Measurements from ENCODE around the gene RGS16.

RGS16 gene

GRCh38 chr1:182629080-182629479 is 24.9 kb upstream of the RGS16 start:
- no peak for DNase-seq

GRCh38 chr1:182628657-182629056 is 24.5 kb upstream of the RGS16 start:
- DNase-seq, result no peak

GRCh38 chr1:182627622-182628021 is 23.4 kb upstream of the RGS16 start:
- no peak for DNase-seq

DNA sequence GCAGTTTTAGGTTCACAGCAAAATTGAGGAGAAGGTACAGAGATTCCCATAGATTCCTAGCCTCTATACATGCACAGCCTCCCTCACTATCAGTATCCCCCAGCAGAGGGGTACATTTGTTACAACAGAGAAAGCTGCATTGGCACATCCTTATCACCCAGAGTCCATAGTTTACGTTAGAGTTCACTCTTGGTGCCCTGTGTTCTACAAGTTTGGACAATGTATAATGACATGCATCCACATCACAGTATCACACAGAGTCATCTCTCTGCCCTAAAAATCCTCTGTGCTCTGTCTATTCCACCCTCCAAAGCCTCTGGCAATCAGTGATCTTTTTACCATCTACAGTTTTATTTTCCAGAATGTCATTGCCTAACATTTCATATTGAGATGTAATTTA is 22.3 kb upstream of the RGS16 start:
- no peak for DNase-seq

DNA sequence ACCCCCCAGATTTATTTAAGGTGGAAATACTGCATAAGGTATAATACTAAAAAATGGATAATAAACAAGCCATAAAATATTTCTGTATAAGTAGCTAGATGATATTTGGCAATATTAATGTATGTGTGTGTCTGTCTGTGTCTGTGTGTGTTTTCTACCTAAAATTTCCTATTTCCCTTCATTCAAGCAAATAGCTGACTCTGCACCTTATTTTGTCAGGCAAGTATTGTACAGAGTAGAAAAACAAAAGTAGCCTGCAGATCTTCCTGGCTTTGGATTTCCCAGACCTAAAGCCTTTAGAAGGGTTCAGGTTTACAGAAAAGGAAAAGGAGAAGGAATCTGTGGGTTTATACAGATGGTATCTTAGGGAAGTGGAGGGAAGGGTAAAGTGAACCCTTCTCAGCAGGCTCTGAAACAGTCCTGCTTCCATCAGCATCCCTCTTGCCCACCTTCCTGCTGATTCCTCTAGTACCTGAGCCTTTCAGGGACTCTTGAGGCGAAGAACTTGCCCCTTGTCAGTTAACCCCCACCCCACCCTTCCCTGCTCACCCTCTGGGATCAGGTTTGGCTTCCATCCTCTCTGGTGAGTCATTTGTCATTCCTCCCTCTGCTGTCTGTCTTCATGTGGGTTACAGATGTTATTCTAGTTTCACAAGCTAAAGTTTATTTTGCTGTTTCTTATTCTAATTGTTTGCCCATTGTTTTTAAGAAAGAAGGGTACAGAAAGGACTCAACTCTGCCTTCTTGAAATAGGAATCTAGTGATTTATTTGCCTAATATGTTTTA is 21.7 kb upstream of the RGS16 start:
- DNase-seq, result no peak

DNA sequence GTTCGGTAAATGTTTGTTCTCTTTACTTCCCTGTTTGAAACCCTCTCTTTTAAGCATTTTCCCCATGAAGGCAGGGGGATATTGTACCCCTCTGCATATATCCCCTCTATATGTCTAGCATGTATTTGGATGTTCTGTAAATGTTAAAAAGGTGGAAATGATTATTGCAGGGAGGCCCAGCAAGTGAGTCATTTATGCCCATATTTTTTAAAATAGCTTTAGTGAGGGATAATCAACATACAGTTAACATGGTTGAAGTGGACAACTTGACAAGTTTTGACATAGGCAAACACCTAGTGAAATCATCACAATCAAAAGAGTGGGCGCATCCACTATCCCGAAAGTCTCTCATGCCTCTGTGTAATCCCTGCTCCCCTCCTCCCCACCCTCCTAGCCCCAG is 20.8 kb upstream of the RGS16 start:
- DNase-seq, result no peak

DNA sequence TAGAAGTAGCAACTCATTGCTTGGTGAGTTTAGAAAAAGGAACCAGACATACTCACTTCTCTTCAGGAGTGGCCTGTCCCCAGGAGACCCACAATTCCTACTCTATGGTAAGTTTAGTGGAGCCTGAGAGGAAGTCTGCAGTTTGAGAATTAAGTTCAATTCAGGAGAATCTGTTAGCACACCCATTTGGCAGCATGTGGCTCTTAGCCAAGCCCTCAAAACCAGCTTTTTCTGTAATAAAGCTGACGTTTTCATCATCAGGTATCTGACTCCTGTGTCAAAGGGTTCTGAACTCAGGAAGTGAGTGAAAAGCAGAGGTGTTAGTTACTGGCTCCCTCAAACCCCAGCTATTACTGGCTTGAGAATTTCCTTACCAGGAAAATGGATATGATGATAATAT is 20.4 kb upstream of the RGS16 start:
- no peak for DNase-seq

GRCh38 chr1:182622901-182623528 is 18.8 kb upstream of the RGS16 start:
- no peak for DNase-seq

DNA sequence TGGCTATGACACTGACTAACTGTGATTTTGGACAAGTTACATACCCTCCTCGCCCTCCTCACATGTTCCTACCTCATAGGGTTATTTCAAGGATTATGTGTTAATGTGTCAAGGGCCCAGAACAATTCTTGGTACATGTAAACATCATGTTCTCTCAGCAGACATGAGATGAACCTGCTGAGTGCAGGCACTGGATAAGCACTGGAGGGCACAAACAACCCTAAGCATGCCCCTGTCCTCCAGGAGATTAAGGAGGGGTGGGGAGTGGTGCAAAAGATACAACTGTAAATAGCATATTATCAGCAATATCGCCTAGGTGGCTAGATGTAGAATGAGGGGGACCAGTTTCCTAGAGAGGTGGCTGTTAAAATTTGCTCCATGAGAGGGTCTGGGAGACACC is 17.7 kb upstream of the RGS16 start:
- DNase-seq, result no peak

DNA sequence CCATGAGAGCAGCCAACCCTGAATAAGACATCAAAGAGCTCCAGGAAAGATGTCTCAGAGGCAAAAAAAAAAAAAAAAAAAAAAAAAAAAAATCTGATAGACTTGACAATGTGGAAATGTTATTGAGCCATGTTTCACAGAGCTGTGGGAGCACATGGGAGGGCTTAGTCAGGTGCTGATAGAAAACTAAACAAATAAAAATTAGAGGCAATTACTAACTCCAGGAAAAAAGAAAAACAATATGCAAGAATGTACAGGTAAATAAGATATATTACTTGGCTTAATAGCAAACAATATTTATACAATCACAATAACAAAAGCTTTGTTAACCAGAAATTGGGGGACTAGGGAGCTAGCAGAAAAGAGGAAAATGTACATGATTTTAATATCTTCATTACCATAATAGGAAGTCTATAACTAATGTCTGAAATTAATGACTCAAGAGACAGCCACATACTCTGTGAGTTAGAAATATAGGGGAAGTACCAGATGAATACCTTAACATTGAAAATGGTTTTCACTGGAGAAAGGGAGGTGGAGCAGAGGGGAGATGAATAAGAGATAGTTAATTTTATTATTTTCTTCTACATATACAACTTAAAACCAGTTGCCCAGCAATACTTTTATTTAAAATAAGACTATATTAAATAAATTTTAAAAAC is 16.9 kb upstream of the RGS16 start:
- no peak for DNase-seq

DNA sequence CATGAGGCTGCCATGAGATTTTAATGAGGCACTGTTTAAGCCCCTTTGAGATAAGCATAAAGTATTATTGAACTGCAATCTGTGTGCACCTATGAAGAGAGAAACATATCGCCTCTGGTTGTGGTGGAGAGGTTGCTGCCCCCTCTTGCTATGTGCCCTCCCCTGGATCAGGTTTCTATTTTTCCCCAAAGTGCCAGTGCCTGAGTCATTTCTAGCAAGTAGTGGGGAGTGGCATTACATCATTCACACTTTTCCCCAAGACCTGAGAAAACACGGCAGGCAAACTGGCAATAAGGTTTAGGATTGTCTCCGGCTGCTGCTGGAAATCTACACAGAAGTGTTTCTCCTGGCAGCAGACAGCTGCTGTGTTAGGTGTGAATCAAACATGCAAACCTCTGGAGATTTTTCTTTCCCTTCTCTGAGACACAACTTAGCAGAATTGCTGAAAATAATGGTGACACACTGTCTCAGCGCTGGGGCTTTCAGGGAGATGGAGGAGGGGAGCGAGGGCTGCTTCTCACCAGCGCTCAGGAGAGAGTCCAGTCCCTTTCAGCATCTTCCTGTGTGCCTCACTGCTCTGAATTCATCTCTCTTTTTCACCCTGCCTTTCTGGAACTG is 13.7 kb upstream of the RGS16 start:
- DNase-seq, result no peak

DNA sequence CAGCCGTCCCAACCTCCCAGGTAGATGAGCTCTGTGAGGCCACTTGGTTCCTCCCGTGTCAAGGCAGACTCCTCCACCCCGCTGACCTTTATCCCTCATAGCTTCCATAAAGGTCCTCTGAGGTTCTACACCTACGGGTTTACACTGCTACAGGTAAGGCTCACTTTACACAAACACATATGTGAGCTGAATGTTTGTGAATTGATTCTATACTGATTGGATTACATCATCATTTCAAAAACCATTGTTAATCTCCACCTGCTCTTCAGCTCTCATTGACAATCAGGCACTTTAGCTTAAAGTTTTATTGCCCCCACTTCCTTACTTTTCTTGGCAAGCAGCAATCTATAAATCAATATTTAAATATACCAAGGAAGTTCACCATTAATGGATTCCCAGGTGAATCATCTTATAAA is 12.8 kb upstream of the RGS16 start:
- DNase-seq, result no peak

DNA sequence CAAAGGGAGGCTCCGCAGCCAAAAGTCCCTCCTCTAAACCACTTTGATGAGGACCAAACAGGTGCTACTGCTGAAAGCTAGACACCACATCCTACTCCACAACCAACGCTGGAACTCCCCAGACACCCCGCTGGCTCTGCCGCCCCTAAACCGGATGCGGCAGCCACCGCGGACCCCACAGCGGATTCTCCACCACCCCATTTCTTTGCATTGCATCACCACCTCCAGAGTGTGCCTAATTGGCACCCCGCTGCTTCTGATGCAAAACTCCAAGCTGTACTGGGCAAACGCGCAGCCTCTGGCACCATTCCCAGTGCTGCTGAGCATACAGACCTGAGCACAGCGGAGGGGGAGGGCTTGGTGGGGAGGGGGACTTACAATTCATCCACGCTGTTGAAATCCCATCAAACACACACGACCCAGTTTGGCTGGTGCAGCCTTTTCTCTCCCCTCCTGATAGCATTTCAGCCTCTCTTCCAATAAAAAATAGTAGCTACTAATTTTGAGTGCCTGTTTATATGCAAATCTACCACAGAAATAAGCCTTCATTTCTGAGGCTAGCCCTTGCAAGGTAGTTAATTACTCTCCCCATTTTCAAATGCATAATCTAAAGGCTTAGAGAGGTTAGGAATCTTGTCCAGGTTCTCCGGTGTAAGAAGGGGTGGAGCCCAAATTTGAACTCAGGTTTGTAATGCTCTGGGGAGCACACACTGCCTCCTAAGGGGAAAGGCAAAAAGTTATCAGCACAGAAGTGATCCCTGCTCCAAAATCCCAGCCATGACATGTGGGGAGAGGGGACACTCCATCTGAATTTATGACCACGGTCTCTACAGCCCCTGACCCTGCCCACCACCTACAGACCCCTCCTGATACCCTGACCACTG is 12.2 kb upstream of the RGS16 start:
- peak; percentile 65 for DNase-seq

DNA sequence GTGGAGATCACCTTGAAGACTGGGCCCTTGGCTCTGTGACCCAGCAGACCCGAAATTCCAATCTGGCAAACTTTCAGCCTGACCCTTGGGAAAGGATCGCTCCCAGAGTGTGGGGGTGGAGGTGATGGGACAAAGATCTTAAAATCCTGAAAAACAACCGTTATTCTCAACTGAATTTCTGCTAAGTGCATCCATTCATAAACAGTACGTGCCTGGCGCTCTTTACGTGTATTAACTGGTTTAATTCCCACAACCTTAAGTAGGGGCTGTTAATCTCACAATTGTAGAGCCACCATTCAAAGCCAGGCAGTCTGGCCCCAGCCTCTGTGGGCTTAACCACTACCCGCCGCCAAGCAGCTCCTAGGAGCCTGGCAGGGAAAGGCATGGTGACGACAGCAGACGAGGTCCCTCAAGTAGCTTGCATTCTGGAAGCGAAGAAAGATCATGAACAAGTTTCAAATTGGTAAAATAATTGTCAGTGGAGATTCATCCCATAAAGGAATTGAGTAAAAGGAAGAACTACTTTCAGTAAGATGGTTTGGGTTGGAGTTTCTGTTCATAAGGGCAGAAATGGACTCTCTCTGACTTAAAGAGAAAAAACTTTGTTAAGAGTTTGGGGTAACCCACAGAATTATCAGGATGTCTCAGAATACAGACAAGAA is 11.4 kb upstream of the RGS16 start:
- peak; percentile 46 for DNase-seq

DNA sequence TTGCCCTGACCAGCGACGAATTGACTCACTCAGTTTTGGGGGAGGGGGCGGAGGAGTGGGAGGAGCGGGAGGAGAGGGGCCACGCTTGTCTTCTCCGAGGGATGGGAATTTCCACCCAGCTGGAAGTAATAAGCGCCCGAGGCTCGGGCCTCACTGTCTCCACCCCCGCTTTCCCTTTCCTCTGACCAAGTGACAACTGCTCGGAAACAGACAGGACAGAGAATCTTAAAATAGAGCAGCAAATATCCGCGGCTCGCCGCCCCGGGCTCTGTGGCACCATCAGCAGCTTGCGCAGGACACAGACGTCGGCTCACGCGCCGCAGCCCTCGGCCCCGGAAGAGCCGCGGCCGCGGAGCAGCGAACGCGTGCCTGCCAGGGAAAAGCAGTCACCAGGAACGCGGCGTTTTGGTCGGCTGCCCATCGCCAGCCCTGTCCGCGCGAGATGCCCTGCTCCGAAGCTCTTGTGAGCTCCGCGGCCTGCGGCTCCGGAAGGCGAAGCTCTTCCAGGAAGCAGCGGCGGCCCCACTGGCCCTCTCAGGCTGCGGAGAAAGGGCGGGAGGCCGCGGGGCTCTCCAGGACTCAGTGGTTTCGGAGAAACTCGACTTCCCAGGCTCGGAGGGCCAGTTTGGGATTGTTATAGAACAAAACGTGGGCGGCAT is 10.7 kb upstream of the RGS16 start:
- DNase-seq, result peak; percentile 63

GRCh38 chr1:182611787-182612186 is 7.6 kb upstream of the RGS16 start:
- peak; percentile 91 for DNase-seq

DNA sequence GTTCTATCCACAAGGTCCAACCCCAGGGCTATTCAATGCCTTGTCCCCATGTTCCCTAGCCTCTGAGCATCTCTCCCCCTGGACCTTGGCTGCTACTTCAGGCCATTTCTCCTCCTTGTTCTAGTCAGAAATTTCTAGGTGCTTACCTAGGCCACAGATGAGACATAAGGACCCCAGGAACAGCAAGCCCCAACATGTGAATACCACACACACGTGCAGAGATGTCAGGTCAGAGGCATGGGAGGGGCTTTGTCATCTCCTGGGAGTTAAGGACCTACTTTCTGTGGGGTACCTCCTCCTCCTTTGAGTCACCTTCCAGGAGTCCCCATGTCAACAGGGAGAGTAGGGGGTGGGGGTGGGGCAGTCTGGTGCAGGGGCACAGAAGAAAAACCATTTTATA is 7.1 kb upstream of the RGS16 start:
- no peak for DNase-seq

DNA sequence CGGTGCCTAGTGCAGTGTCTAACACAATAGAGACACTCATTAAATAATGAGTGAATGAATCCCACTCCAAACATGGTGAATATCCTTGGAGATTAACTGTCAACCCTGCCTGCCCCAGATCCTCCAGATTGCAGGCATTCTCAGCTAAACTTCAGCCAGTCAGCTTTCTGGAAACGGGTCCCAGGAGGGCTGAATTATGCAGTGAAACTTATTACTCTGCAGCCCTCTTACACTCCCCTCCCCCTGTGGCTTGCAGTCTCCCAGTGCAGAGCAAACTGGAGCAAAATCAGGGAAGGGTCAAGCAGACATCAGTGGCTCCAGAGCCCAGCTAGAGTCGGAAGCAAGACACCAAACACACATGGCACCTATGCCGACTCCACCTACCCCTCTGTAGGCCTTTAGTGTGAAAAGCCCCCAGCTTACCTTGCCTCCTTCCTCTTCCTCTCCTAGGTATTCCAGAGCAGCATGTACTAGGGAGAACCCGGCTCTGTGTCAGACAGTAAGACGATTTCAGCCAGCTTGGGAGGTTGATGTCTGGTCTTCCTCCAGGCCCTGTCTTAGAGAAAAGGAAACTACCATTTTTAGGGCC is 6.5 kb upstream of the RGS16 start:
- DNase-seq, result no peak

DNA sequence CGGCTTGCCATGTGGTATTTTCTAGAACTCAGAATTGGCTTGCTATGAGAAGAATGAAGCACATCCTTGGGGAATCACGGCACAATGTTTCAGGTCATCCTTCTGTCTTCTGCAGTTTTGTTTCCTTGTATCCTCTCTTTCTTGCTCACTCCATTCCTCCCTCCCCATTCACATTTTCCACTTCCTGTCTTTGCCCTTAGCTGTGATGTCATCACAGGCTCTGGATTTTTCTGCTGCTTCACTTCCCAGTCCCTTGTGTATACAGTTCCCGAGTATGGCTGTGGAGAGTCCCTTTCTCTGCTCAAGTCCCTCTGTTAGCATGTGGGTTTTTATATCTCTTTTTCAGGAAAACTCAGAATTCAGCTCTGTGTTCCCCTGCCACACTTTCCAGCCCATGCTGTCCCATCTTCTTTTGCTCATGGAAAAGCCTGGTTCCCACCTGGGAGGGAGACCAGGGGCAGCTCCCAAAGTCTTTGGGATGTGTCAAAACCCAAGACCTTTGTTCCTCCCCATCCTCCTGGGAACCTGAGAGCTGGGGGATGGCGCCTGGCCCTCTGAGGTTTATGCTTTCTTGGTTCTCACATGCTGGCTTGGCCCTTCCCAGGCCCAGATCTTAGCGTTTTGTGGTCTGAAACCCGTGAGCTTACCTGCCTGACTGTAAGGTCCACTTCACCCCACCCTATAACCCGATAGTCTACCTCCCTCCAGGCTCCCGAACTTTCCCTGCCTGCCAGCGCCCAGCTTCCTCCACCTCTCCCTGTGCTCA is 4.8 kb upstream of the RGS16 start:
- DNase-seq, result no peak

DNA sequence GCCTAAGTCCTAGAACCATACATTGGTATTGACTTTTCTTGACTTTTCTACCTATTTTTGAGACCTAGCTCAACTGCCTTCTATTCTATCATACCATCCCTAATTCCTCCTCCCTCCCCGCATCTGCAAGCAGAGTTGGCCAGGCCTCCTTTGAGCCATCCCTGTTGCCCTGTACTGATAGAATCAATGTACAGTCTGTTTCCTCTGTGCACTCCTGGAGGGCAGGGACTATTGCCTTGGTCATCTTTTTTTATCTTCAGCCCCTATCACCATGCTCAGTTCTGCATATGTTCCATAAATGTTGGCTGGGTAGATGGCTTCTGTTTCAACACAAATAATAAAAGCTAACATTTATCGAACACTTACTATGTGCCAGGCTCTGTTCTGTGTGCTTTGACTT is 4.0 kb upstream of the RGS16 start:
- no peak for DNase-seq

All from NCI-H1417 treated with DMSO at 0.1 percent for 48 hours (cell line).